GM12878 (cell line): ENCODE data around the gene LIMD2. TPM values are rescaled to one million over a fixed set of nuclear protein-coding genes. Genes with fewer than 3 reads are reported as not detected.

Experiments
- ATAC-seq: fragments of 200-7000 bp; cut with Tn5 transposase; 3 replicates; pipeline ENCODE4 v1.9.1; 2020; ENCODE audit warnings: mild to moderate bottlenecking, moderate library complexity
- BruUV-seq: library from RNA; stranded (reverse); fragments of 400-500 nt; replicated peaks from 2 replicates; lab custom pipeline; 2021; lab: Mats Ljungman, UMichigan
- CTCF ChIA-PET: fragments of 300-600 bp; sonication (Branson Sonifier 250); formaldehyde crosslinking; extraction: SDS; loops from one replicate; lab custom pipeline; 2021; ENCODE audit warnings: inconsistent platforms; lab: Yijun Ruan, JAX
- POLR2A ChIA-PET: fragments of 350-600 bp; formaldehyde crosslinking; extraction: SDS; loops from one replicate; lab custom pipeline; 2021; ENCODE audit warnings: inconsistent platforms; lab: Charles Lee
- RAD21 ChIA-PET: fragments of 300-600 bp; sonication (Branson Sonifier 250); formaldehyde crosslinking; loops from one replicate; lab custom pipeline; 2023; ENCODE audit warnings: antibody characterized with exemption; ENCODE audit not compliant: unreplicated experiment; lab: Charles Lee
- SMC1A ChIA-PET: fragments of 300-600 bp; sonication (Branson Sonifier 250); formaldehyde crosslinking; loops from one replicate; lab custom pipeline; 2023; ENCODE audit not compliant: unreplicated experiment, uncharacterized antibody; lab: Charles Lee
- DNase-seq: peaks from one replicate; pipeline ENCODE4 v3.0.0-alpha.2; 2011; ENCODE audit warnings: low read depth, low spot score
- FAIRE-seq: peaks from 3 replicates; lab custom pipeline; 2011; peaks lifted over from hg19 to GRCh38; lab: Jason Lieb, UNC
- H2AFZ ChIP-seq: 2 replicates; pipeline ENCODE4 v1.6.0; 2011; ENCODE audit warnings: low read depth, low read length, control low read depth; ENCODE audit not compliant: control insufficient read depth
- H3K27ac ChIP-seq: 2 replicates; pipeline ENCODE4 v1.5.1; 2011; ENCODE audit warnings: control low read depth; ENCODE audit not compliant: control insufficient read depth, insufficient read depth
- H3K27me3 ChIP-seq, 2 experiments: replicated peaks in 1 of 2; 2 replicates each; pipeline versions ENCODE4 v1.6.0 to v1.6.1; 2011; ENCODE audit warnings: low read length in 1 of 2; ENCODE audit not compliant: control insufficient read depth in 2 of 2, insufficient read depth in 2 of 2
- H3K36me3 ChIP-seq, 2 experiments: 2 replicates each; pipeline ENCODE4 v1.5.1; 2011; ENCODE audit warnings: low read length in 1 of 2; ENCODE audit not compliant: control insufficient read depth in 2 of 2, insufficient read depth in 2 of 2
- H3K4me1 ChIP-seq: 2 replicates; pipeline ENCODE4 v1.6.1; 2011; ENCODE audit warnings: mild to moderate bottlenecking, low read length, moderate library complexity, mixed read lengths; ENCODE audit not compliant: control insufficient read depth, insufficient read depth
- H3K4me2 ChIP-seq: 2 replicates; pipeline ENCODE4 v1.6.0; 2011; ENCODE audit warnings: control low read depth; ENCODE audit not compliant: control insufficient read depth, insufficient read depth
- H3K4me3 ChIP-seq: fragments of 200-600 bp; sonication (generic); 2 replicates; pipeline ENCODE4 v1.5.1; 2016
- H3K79me2 ChIP-seq: 2 replicates; pipeline ENCODE4 v1.6.0; 2011; ENCODE audit warnings: low read length; ENCODE audit not compliant: control insufficient read depth, insufficient read depth
- H3K9ac ChIP-seq: 2 replicates; pipeline ENCODE4 v1.8.0; 2011; ENCODE audit warnings: low read length, control low read depth, mixed read lengths; ENCODE audit not compliant: control insufficient read depth, insufficient read depth
- H3K9me3 ChIP-seq: replicated peaks from 3 replicates; pipeline ENCODE4 v1.5.1; 2011; ENCODE audit warnings: mild to moderate bottlenecking, low read length; ENCODE audit not compliant: control insufficient read depth, insufficient read depth
- H4K20me1 ChIP-seq: 2 replicates; pipeline ENCODE4 v1.6.0; 2011; ENCODE audit not compliant: control insufficient read depth, insufficient read depth
- BACH1 ChIP-seq: fragments of 450-650 bp; IDR thresholded peaks from 2 replicates; pipeline ENCODE4 v1.6.1; 2017; ENCODE audit warnings: mild to moderate bottlenecking, borderline replicate concordance
- CEBPB ChIP-seq, 2 experiments: fragments of 150-350 bp in 1 of 2; IDR thresholded peaks; 2 replicates each; pipeline ENCODE4 v1.6.1; 2012 to 2014; ENCODE audit warnings: low read depth in 2 of 2, low read length in 2 of 2, borderline replicate concordance in 1 of 2, inconsistent platforms in 1 of 2
- FOS ChIP-seq: IDR thresholded peaks from 3 replicates; pipeline ENCODE4 v1.6.1; 2011; ENCODE audit warnings: borderline replicate concordance; ENCODE audit not compliant: insufficient read length; ENCODE audit errors: extremely low read depth
- GABPA ChIP-seq: IDR thresholded peaks from 2 replicates; pipeline ENCODE4 v1.6.1; 2014; ENCODE audit warnings: antibody characterized with exemption, low read depth, mild to moderate bottlenecking, inconsistent platforms
- HCFC1 ChIP-seq: fragments of 150-350 bp; IDR thresholded peaks from 2 replicates; pipeline ENCODE4 v1.6.1; 2014; ENCODE audit warnings: low read length
- JUNB ChIP-seq: IDR thresholded peaks from 2 replicates; pipeline ENCODE4 v1.6.1; 2016; ENCODE audit warnings: antibody characterized with exemption, mild to moderate bottlenecking
- MEF2B ChIP-seq: fragments of 450-650 bp; IDR thresholded peaks from 2 replicates; pipeline ENCODE4 v1.6.1; 2018; ENCODE audit warnings: mild to moderate bottlenecking, moderate library complexity; ENCODE audit not compliant: partially characterized antibody, poor library complexity, severe bottlenecking
- MYB ChIP-seq: fragments of 150-350 bp; IDR thresholded peaks from 2 replicates; pipeline ENCODE4 v1.6.1; 2014; ENCODE audit warnings: mild to moderate bottlenecking, low read depth, low read length, borderline replicate concordance
- NFIC ChIP-seq: IDR thresholded peaks from 2 replicates; pipeline ENCODE4 v1.6.1; 2012; ENCODE audit warnings: low read depth, mild to moderate bottlenecking, inconsistent platforms, low read length, moderate library complexity
- NFYA ChIP-seq: IDR thresholded peaks from 2 replicates; pipeline ENCODE4 v1.6.1; 2011; ENCODE audit warnings: low read depth, mild to moderate bottlenecking, low read length, improper control_type of control experiment, borderline replicate concordance
- NR2F1 ChIP-seq: fragments of 450-650 bp; conservative IDR thresholded peaks from 2 replicates; pipeline ENCODE4 v1.6.1; 2017; ENCODE audit warnings: mild to moderate bottlenecking
- POLR2AphosphoS2 ChIP-seq: IDR thresholded peaks from 2 replicates; pipeline ENCODE4 v1.6.1; 2011; ENCODE audit warnings: low read depth, mild to moderate bottlenecking, low read length, improper control_type of control experiment, moderate library complexity
- SREBF2 ChIP-seq: IDR thresholded peaks from 2 replicates; pipeline ENCODE4 v1.6.1; 2012; ENCODE audit warnings: mild to moderate bottlenecking, low read length
- STAT1 ChIP-seq: fragments of 450-650 bp; conservative IDR thresholded peaks from 2 replicates; pipeline ENCODE4 v1.6.1; 2014; ENCODE audit warnings: antibody characterized with exemption, mild to moderate bottlenecking
- STAT3 ChIP-seq: IDR thresholded peaks from 2 replicates; pipeline ENCODE4 v1.6.1; 2011; ENCODE audit warnings: low read depth, low read length, improper control_type of control experiment
- TARDBP ChIP-seq: IDR thresholded peaks from 2 replicates; pipeline ENCODE4 v1.6.1; 2016; ENCODE audit warnings: borderline replicate concordance
- TCF3 ChIP-seq: IDR thresholded peaks from 2 replicates; pipeline ENCODE4 v1.6.1; 2012; ENCODE audit warnings: low read depth, mild to moderate bottlenecking, low read length, borderline replicate concordance; ENCODE audit not compliant: insufficient read depth
- YBX1 ChIP-seq: fragments of 450-650 bp; IDR thresholded peaks from 2 replicates; pipeline ENCODE4 v1.6.1; 2016; ENCODE audit warnings: antibody characterized with exemption
- WGBS: methylation state at CpG from one replicate; pipeline ENCODE4 v1.1.6; 2016; ENCODE audit warnings: low lambda C conversion rate; ENCODE audit not compliant: insufficient replicate concordance, insufficient coverage; ENCODE audit errors: missing lambda C conversion rate; 5-methylcytosine and 5-hydroxymethylcytosine counted together
- in situ Hi-C: fragments of 300-500 bp; cut with MboI; formaldehyde crosslinking; loops from 9 replicates; pipeline ENCODE4 v1.14.3; 2018; ENCODE audit warnings: mixed read lengths
- intact Hi-C: fragments of 100-400 bp; cut with micrococcal nuclease; formaldehyde crosslinking; loops from one replicate; pipeline ENCODE4 v1.14.2; 2022; ENCODE audit not compliant: unreplicated experiment
- polyA plus RNA-seq, 11 experiments: library from polyadenylated mRNA; depleted of rRNA in 4 of 11; unstranded in 6 of 11; stranded (reverse) in 5 of 11; fragments of >200 nt; fragmentation: Nextera tagmentation in 4 of 11; fragmentation: Illumina TruSeq in 1 of 11; extraction: Ambion mirVana in 4 of 11; extraction: Trizol in 1 of 11; gene quantifications; 1 replicate in 1 of 11; 2 replicates in 10 of 11; pipeline versions ENCODE4 v1.2.1 to v1.2.3, GENCODE V29; 2011 to 2016; ENCODE audit warnings: inconsistent platforms in 2 of 11, missing spikeins in 2 of 11, low read depth in 1 of 11
- total RNA-seq, 4 experiments: library from RNA; depleted of rRNA in 3 of 4; stranded (reverse); fragments of >200 nt in 3 of 4; fragmentation: Illumina TruSeq in 1 of 4; extraction: Trizol in 1 of 4; gene quantifications; 2 replicates each; pipeline versions ENCODE4 v1.2.1 to v1.2.3, GENCODE V29; 2013 to 2021
- TF ChIP-seq, protein P1 (sequence below): fragments of 450-650 bp; IDR thresholded peaks from 2 replicates; pipeline ENCODE4 v1.6.1; 2016; ENCODE audit warnings: mild to moderate bottlenecking, moderate library complexity, borderline replicate concordance

Gene LIMD2
- total and polyA plus RNA-seq, 10 of the 15 experiments (the other 5 are each of a cell fraction or from before 2014, with no cell fraction given) = 1.1 to 339 (median 181) TPM

- DNase-seq (no peak), ATAC-seq (no peak), FAIRE-seq (no peak)
- RAD21 ChIA-PET = interaction anchor here (3.0 kb wide), 1 partner anchor 11 kb away, joined by 8 read pairs; no protein-coding TSS in a partner anchor
- H4K20me1 ChIP-seq = no peaks in the 10 kb centered on the region
- BruUV-seq = no TSS peak
- 83% methylated on average over 3 of the region's 3 CpGs for WGBS
- H3K27ac ChIP-seq = no peak overlapping the region
- intact Hi-C loops = no loop called here
- POLR2A ChIA-PET = interaction anchor here (0.5 to 0.6 kb wide), 2 partner anchors 164 to 167 kb away, joined by 3 to 6 read pairs; no protein-coding TSS in a partner anchor
- H3K27me3 ChIP-seq = no peaks in the 10 kb centered on the region
- H3K4me2 ChIP-seq = no peak overlapping the region
- H3K36me3 ChIP-seq = peaks cover 2 to 3% of the 10 kb centered on the region in 2 experiments; a peak in 3 of 4 replicates
- H3K9ac ChIP-seq = no peak overlapping the region
- no peak overlapping the region for H3K4me3 ChIP-seq
- no peaks in the 10 kb centered on the region for H3K4me1 ChIP-seq
- TF ChIP-seq GABPA (no peak), TARDBP (no peak), HCFC1 (no peak), STAT3 (no peak), TCF3 (no peak), CEBPB (IDR thresholded peaks at IDR 0.05; ENCODE audit: borderline replicate concordance in 1 of 2, low read depth in 2 of 2, low read length in 2 of 2) (no peak), NFIC (no peak), FOS (no peak), MYB (no peak), BACH1 (no peak), SREBF2 (no peak), MEF2B (no peak), STAT1 (no peak), YBX1 (no peak), JUNB (no peak), NFYA (no peak), NR2F1 (no peak), POLR2AphosphoS2 (no peak)
- TF ChIP-seq, protein P1, sequence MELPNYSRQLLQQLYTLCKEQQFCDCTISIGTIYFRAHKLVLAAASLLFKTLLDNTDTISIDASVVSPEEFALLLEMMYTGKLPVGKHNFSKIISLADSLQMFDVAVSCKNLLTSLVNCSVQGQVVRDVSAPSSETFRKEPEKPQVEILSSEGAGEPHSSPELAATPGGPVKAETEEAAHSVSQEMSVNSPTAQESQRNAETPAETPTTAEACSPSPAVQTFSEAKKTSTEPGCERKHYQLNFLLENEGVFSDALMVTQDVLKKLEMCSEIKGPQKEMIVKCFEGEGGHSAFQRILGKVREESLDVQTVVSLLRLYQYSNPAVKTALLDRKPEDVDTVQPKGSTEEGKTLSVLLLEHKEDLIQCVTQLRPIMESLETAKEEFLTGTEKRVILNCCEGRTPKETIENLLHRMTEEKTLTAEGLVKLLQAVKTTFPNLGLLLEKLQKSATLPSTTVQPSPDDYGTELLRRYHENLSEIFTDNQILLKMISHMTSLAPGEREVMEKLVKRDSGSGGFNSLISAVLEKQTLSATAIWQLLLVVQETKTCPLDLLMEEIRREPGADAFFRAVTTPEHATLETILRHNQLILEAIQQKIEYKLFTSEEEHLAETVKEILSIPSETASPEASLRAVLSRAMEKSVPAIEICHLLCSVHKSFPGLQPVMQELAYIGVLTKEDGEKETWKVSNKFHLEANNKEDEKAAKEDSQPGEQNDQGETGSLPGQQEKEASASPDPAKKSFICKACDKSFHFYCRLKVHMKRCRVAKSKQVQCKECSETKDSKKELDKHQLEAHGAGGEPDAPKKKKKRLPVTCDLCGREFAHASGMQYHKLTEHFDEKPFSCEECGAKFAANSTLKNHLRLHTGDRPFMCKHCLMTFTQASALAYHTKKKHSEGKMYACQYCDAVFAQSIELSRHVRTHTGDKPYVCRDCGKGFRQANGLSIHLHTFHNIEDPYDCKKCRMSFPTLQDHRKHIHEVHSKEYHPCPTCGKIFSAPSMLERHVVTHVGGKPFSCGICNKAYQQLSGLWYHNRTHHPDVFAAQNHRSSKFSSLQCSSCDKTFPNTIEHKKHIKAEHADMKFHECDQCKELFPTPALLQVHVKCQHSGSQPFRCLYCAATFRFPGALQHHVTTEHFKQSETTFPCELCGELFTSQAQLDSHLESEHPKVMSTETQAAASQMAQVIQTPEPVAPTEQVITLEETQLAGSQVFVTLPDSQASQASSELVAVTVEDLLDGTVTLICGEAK = no peak
- TF ChIP-seq, all 136 proteins: peak for 0
- ChIA-PET CTCF (interaction anchor here (0.7 to 2.1 kb wide), 6 partner anchors 9 to 251 kb away, joined by 3 to 6 read pairs (median 4); no protein-coding TSS in a partner anchor), SMC1A (interaction anchor here (0.6 to 3.1 kb wide), 6 partner anchors 9 to 86 kb away, joined by 3 to 18 read pairs (median 4); no protein-coding TSS in a partner anchor)
- H2AFZ ChIP-seq = no peak overlapping the region
- in situ Hi-C loops = no loop called here
- H3K79me2 ChIP-seq = no peaks in the 10 kb centered on the region
- H3K9me3 ChIP-seq = no peaks in the 10 kb centered on the region
Measured at GRCh38 chr17:63676584-63676983, 23.3 kb downstream of the LIMD2 start.
